ENCODE data around the gene HERC3.

The HERC3 gene

GRCh38 chr4:88661739-88662138 lies 69.5 kb downstream of the HERC3 start:
- no peak for DNase-seq

- no peak for DNase-seq
These were observed 80.7 kb downstream of the HERC3 start for GRCh38 chr4:88672987-88673386.

GRCh38 chr4:88673886-88674285 lies 81.6 kb downstream of the HERC3 start:
- no peak for DNase-seq

- DNase-seq = no peak
These were observed 82.3 kb downstream of the HERC3 start for GRCh38 chr4:88674565-88674964.

- no peak for DNase-seq
These were observed 82.7 kb downstream of the HERC3 start for GRCh38 chr4:88674979-88675378.

GRCh38 chr4:88675543-88675942 lies 83.3 kb downstream of the HERC3 start:
- DNase-seq = no peak

GRCh38 chr4:88681209-88681608 lies 88.9 kb downstream of the HERC3 start:
- DNase-seq = no peak

- DNase-seq = no peak
These were observed 98.1 kb downstream of the HERC3 start for GRCh38 chr4:88690355-88690754.

GRCh38 chr4:88693792-88694191 lies 101.5 kb downstream of the HERC3 start:
- no peak for DNase-seq

- no peak for DNase-seq
These were observed 104.3 kb downstream of the HERC3 start for GRCh38 chr4:88696630-88697029.

GRCh38 chr4:88697141-88697540 lies 104.9 kb downstream of the HERC3 start:
- DNase-seq = no peak

- peak; percentile 64 for DNase-seq
These were observed 105.5 kb downstream of the HERC3 start, which contains the start of gene NAP1L5 for GRCh38 chr4:88697588-88698329. NAP1L5 (minus strand) TSS chr4:88697829; CDS start chr4:88697754, 75 bp downstream.

- DNase-seq = no peak
These were observed 106.2 kb downstream of the HERC3 start for GRCh38 chr4:88698519-88698918.

GRCh38 chr4:88702782-88703181 lies 110.5 kb downstream of the HERC3 start:
- no peak for DNase-seq

GRCh38 chr4:88705223-88705622 lies 112.9 kb downstream of the HERC3 start:
- no peak for DNase-seq

- DNase-seq = no peak
These were observed 113.7 kb downstream of the HERC3 start for GRCh38 chr4:88705805-88706492.

- no peak for DNase-seq
These were observed 114.3 kb downstream of the HERC3 start for GRCh38 chr4:88706574-88706973.

- DNase-seq = no peak
These were observed 117.7 kb downstream of the HERC3 start for GRCh38 chr4:88709989-88710388.

GRCh38 chr4:88713782-88714181 lies 121.5 kb downstream of the HERC3 start:
- no peak for DNase-seq

- no peak for DNase-seq
These were observed 125.8 kb downstream of the HERC3 start for GRCh38 chr4:88718098-88718497.

- DNase-seq = no peak
These were observed 127.1 kb downstream of the HERC3 start for GRCh38 chr4:88719381-88719780.

GRCh38 chr4:88720451-88721428 lies 128.5 kb downstream of the HERC3 start:
- no peak for DNase-seq

GRCh38 chr4:88722276-88722780 lies 130.0 kb downstream of the HERC3 start:
- no peak for DNase-seq
